OCI-LY1 (cell line): ENCODE measurements around the gene FHOD3.

Experiments used
- CTCF ChIP-seq: fragments of 200-600 bp; sonication (generic), shearing (Covaris generic); IDR thresholded peaks from 2 replicates; pipeline ENCODE4 v1.5.1; 2017; ENCODE audit warnings: mild to moderate bottlenecking, antibody characterized with exemption, low read length, moderate library complexity, mixed read lengths
- EZH2 ChIP-seq: fragments of 200-600 bp; sonication (generic), shearing (Covaris generic); IDR thresholded peaks from 2 replicates; pipeline ENCODE4 v1.8.0; 2017; ENCODE audit warnings: borderline replicate concordance, mixed run types, mild to moderate bottlenecking, antibody characterized with exemption, low read length, moderate library complexity, mixed read lengths

GRCh38 chr18:36602620-36603019 lies 305.1 kb downstream of the FHOD3 start:
- no peak for TF ChIP-seq EZH2
- TF ChIP-seq CTCF = no peak
